OCI-LY7 (cell line): ENCODE results near the gene PIMREG.

Source experiments
- CTCF ChIP-seq: fragments of 200-600 bp; sonication (generic); conservative IDR thresholded peaks from 2 replicates; pipeline ENCODE4 v1.5.1; 2014; ENCODE audit warnings: mild to moderate bottlenecking, antibody characterized with exemption, low read length, moderate library complexity, mixed read lengths
- EZH2phosphoT487 ChIP-seq: fragments of 200-600 bp; sonication (generic); IDR thresholded peaks from 2 replicates; pipeline ENCODE4 v1.6.1; 2018; ENCODE audit warnings: low read depth, borderline replicate concordance, mild to moderate bottlenecking, mixed run types, antibody characterized with exemption, low read length, moderate library complexity, mixed read lengths

GRCh38 chr17:6487251-6488007 is 43.2 kb downstream of the PIMREG start:
- no peak for TF ChIP-seq CTCF
- no peak for TF ChIP-seq EZH2phosphoT487
